ENCODE results near the gene TAPBP.

The TAPBP gene

DNA sequence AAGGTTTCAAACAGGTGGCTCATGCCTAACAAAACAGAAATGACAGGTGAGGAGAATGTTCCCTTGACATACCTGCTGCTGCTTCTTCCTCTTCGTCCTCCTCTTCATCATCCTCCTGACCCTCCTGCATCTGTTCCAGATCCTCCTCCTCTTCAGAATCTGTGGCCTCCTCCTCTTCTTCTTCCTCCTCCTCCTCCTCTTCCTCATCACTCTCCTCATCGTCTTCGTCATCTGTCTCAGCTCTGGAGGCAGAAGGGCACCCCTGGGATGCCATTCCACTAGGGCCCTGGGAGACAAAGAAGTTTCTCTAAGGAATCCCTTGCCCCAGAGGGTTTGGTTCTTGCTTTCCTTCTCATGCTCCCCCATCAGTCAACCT is 6.0 kb upstream of the TAPBP start:
- no peak for DNase-seq (ENCODE audit: low read depth)

DNA sequence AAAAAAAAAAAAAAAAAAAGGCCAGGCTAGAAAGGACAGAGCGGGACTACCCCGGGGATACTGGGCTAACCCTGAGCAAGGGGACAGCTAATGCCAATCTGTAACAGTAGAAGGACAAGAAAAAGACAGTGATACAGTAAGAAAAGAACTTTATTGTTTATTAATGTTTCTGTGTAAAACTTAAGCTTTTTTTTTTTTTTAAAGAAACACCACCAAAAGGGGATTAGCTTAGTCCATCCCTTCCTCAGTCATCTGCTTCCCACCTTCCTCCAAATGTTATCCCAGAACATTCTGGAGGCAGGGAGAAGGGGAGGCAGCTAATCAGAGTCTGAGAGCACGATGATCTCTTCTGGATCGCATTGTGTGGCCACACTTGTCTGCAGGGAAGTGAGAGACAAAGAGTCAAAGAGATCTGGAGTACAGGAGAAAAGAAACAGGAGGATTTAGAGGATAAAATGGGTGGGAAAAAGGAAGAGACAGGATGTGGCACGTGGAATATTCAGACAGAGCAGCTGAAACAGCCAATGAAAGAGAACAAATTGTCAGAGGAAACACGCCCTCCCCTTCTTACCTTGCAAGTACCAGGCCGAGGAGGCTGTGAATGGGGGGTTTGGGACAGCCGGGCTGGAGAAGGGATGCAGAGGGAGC is 4.7 kb upstream of the TAPBP start:
- no peak for DNase-seq (ENCODE audit: low read depth)

DNA sequence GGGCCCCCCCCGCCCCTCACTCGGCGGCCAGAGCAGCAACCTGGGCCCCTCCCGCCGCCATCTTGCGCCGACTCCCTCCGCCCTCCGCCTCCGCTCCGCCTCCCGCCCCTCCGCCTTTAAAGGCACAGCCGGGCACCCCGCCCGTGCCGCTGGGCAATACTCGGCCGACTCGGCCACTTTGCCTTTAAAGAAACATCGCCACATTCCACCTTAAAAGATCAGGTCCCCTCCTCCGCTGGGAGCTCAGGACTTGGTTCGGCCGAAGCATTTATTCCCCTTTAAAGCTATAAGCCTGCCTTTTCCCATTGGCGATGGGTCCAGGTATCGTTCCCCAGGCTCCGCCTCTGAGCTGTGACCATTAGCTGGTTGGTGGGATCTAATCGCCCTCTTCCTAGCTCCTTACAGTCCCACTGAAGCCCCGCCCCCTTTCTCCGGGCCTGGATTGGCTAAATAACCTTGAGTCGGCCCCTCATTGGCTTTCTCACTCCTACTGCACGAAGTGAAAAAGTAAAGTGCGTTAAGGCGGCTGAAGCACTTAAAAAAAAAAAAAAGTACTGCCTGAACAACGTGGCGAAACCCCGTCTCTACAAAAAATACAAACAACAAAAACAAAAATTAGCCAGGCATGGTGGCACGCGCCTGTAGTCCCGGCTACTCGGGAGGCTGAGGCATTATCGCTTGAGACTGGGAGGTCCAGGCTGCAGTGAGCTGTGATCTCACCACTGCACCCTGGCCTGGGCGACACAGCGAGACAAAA is 4.0 kb upstream of the TAPBP start, which contains the start of gene ZBTB22:
TSS of gene ZBTB22 (minus strand) at position 76 of the 757 bp plus-strand sequence. CDS start 828 bp downstream, outside the sequence.
- DNase-seq (ENCODE audit: low read depth) = peak; percentile 100

DNA sequence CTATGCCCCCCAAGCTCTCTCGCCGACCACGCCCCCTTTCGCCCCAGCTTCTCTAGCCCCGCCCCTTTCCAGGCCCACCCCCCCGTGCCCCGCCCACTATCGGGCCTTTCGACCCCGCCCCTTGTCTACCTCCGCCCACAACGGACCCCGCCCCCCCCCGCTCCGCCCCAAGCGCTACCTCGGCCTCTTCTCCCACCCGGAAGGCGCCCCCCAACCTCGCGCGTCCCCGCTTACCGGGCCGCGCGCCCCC is 3.5 kb upstream of the TAPBP start:
- DNase-seq (ENCODE audit: low read depth) = no peak

DNA sequence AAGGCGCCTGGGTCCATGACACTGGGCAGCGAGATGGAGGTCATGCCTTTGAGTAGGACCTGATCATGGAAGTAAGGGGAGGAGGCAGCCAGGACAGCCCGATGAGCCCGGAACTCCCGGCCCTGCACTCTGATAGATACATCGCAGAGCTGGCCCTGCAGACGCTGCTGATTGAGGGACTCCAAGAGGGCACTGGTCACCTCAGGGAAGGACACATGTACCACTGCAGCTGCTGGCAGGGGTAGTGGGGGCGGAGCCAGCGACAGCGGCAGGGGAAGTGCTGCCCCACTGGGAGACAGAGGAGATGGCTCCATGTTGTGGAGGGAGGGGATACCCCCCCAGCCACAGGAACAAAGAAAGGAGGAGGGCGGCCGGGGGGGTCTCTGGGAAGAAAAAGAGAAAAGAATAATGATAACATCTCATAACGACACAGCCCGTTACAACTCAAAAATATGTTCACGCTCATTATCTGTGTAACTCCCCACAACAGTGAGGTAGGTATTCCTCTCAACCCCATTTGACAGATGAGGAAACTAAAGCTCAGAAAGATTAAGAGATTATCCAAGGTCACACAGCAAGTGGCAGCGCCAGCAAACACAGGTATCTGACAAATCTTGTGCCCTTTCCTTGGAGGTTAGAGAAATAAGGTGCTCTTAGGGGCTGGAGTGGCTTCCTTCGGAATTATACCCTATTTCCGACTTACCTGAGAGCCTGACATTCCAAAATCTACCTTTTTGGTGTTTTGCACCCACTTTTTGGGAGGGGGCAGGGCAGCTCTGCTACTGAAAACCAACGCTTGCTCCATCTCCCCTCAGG is 2.9 kb upstream of the TAPBP start:
- no peak for DNase-seq (ENCODE audit: low read depth)

DNA sequence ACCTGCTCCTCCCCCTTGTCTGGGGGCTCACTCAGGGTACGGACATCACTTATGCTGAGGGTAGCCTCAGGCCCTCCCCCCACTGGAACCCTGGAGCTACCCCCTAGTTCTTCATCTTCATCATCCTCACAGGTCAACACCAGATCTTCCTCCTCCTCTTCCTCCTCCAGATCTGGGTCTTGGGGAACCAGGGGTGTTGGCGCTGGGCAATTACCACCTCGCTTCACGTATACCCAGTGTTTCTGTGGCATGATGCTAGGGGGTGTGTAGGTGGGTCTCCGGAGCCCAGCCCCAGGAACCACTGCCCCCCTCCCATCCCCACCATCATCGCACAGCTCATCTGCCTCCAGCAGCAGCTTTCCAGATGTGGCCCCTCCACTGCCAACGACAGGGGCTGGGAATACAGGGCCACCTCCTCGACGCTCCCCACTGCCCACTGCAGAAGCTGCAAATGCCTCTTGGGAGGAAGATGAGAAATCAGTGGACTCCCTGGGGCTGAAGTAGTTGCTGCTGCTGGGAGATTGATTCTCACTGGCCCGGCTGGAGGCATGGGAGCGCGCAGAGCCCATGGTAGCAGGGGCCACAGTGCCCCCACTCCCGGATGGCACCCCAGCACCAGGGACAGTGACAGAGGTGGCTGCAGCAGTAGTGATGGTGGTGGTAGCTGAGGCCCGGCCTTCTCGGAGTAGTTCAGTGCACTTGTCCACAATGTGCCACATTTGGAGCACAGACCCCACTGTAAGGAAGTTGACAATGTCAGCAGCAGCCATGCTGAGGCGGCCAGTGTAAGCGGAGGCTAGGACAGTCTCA is 2.1 kb upstream of the TAPBP start:
- DNase-seq (ENCODE audit: low read depth) = no peak

DNA sequence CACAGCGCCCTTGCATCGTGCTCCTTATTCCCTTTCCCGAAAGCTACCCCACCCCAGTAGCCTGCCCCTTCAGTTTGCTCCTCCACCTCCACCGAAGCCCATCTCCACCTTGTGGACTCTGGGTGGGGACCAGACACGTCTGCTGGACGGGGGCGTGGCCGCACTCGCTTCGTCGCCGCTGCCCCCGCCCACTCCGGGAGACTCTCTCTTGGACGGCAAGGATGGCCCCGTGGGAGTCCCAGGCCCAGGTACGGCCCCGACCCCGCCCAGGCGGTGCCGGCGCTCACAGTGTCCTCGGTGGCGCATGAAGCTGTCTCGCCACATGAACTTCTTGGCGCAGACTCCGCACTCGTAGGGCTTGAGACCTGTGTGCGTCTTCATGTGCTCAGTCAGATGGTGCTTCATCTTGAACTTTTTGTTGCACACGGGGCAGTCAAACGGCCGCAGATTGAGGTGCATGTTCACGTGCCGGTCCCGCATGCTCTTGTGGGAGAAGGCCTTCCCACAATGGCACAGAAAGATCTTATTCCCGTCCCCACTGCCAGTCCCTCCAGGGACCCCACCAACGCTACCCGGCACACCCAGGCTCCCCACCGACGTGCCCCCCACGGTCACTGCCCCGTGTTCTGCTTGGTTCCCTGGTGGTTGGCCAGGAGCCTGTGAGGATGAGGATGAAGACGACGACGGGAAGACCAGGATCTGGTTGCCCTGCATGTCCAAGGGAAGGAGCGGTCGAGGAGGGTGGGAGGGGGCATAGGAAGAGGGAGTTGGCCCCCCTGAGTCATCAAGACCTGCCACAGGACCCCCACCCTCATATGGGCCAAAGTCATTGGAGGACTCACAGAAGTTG is 1.3 kb upstream of the TAPBP start:
- no peak for DNase-seq (ENCODE audit: low read depth)

DNA sequence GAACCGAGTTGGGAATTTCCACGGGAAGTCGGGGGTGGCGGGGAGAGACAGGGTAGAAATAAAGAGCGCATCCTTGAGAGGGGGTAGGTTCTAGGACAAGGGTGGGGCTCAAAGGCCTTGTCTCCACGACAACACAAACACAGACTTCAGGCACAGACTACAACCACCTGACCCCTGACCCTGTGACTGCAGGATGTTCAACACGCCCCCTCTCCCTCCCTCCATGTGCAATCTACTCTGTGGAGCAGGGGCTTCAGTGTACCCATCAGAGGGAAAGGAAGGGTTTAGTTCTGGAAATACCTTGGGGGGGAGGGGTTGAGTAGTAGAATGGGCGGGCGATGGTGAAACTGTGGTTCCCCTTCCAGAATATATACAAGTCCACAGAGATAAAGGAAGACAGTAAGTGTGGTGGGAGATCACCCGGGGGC is 651 bp upstream of the TAPBP start:
- peak; percentile 74 for DNase-seq (ENCODE audit: low read depth)

DNA sequence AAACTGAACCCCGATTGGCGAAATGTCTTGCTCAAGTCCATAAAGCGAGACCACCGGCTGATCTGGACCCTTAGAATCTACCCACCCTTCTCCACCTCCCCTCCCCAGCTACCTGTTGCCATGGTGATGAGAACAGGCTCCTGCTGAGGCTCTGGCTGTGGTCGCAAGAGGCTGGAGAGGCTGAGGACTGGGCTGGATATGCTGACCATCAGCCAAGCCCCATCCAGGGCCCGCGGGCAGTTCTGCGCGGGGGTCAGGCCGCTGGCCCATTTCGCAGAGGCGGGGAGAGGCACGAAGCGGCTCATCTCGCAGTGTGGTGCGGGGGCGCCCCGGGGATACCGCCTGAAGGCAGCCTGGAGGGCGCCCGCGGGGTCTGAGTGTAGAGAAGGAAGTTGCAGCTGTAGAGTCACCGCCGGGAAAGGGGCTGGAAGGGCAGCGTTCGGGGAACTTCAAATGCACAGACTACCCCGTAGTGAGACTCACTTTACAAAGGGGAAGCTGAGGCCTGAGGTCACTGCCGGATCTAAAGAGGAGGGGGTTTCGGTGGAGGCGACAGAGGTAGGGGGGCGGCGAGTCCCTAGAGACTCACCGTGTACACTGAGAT is 671 bp downstream of the TAPBP start:
- no peak for DNase-seq (ENCODE audit: low read depth)

DNA sequence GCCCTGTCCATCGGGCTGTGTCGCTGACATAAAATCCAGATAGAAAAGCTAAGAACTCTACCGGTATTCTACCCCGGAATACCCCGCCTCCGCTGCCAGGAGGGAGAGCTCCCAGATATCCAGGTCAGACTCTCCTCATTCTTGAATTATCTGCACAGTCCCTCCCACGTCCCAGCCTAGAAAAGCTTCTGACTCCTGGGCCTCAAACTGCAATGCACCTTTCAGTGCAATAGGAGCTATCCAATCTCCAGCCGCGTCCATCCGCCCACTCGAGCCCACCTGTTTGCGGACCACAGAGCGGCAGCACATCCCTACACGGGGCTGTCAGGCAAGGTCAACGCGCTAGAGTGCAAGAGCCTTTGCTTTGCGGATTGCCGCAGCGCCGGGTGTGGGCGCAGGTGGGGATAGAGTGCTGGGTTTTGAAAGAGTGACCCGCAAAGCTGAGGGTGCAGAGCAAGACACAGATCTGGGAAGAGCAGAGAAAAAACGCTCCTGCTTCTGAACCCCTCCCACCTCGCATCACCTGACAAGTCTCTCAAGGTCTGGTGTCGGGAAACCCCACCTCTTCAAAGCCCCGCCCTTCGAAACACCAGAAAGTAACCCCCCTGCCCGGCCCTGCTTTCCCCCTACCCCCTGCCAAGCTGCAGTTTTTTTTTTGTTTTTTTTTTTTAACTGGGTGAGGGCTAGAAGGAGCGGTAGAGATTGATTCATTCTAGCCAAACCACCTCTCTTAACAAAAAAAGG is 1.3 kb downstream of the TAPBP start:
- DNase-seq (ENCODE audit: low read depth) = peak; percentile 64

DNA sequence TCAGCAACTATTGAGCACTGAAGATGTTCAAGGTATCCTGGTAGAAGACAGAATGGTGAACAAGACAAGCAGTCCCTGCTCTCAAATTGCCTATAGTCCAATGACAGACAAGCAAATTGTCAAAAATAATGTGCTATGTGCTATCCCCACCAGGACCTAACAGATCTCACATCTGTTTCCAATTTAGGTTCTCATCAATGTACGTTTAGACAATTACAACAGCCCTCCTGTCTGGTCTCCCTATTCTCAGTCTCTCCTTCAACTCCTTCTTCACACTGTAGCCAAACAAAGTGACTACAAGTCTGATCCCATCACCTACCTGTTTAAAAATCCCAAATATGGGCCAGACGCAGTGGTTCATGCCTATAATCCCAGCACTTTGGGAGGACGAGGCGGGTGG is 7.5 kb downstream of the TAPBP start:
- no peak for DNase-seq (ENCODE audit: low read depth)

DNA sequence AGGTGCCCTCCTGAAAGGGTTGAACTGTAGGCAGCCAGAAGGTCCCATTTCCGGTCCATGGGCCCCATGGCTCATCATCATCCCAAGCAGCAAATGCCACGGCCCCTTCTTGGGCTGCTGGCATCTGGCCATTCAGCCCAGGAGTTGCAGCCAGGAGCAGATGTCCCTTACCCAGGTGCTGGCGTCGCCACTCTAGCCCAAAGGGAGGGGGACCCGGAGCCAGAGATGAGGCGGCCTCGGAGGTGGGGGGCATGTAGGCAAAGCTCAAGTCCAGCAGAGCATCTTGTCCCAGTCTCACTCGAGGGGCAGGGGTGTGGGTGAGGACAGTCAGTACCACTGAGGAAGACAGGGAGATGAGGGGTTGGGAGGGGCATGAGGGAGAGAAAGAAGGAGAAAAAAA is 8.8 kb downstream of the TAPBP start:
- DNase-seq (ENCODE audit: low read depth) = no peak

DNA sequence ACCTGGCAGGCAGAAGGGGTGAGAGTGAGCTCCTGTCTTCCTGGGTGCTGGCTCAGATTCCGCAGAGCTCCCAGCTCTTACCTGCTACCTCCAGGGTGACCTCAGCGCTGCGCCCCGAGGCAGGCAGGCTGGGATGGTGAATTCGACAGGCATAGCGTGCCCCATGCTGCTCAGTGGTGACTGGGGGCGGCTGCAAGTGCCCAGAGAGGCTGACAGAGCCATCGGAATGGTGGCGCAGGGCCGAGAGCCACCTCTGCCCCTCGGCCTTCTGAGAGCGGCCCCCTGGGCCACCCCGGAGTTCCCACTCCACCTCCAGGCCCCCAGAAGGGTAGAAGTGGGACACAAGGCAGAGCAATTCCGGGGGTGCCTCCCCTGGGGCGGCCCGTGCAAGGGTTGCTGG is 9.7 kb downstream of the TAPBP start:
- no peak for DNase-seq (ENCODE audit: low read depth)

DNA sequence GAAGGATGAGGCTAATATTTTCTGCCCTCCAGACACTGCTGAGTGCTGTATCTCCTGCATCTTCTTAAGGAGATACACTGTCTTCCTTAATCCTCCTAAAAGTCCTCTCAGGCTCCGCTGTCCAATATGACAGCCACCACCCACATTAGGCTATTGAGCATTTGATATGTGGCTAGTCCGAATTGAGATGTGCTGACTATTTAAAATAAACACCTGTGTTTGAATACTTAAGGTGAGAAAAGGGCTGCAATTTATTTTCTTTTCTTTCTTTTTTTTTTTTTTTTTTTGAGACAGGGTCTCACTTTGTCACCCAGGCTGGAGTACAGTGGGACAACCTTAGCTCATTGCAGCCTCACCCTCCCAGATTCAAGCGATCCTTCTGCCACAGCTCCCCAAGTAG is 12.0 kb downstream of the TAPBP start:
- no peak for DNase-seq (ENCODE audit: low read depth)

DNA sequence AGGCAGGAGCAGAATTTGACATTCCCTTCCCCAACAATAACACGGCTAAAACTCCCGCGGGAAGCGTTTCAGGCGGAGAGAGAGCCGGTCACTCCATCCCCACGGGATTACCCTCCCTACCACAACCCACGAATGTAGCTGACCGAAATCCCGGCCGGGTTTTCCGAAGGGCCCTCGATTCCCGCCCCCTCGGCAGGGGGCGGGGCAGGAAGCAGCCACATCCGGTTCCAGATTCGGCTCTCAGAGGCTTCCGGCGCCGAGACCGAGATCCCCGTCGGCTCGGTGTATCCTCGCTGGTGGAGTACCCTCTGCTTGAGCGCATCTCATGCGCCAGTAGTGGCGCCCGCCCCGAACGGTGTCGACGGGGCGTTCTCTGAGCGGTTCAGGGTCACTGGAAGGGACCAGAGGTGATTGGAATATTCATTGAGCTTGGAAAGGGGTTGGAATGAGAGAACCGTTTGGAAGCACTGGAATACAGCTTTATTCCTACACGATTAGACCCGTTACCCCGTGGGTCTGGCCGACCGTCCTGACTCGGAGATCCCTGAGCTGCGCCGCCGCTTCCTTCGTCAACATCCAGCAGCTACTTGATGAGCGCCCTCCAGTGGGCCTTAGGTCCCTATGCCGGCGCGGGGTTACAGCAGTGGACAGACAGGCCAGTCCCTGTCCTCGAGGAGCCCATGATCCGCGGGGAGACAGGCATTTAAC is 14.5 kb downstream of the TAPBP start:
- peak; percentile 88 for DNase-seq (ENCODE audit: low read depth)

DNA sequence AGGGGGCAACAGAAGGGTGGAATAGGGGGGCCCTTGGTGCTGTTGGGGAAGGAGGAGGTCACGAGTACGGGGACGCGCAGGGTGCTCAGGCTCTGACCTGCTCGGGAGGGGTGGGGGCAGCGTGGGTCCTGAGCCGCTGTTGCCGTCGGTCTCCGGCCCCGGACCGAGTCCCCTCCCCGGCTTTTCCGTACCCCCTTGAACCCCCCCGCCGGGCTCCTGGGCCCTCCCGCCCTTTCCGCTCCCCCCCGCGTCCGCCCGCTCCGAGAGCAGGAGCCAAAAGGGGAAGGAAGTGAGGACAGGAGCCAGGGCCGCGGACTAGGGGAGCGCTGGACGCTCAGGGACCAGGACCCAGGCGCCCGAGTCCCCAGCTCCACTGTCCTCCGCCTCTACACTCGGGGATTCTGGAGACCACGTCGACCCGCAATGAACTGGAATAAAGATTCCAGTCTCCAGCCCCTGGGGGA is 15.1 kb downstream of the TAPBP start, which contains the start of gene RGL2:
TSS of gene RGL2 (minus strand) at position 170 of the 464 bp plus-strand sequence. CDS start 332 bp downstream, outside the sequence.
- DNase-seq (ENCODE audit: low read depth) = peak; percentile 60

DNA sequence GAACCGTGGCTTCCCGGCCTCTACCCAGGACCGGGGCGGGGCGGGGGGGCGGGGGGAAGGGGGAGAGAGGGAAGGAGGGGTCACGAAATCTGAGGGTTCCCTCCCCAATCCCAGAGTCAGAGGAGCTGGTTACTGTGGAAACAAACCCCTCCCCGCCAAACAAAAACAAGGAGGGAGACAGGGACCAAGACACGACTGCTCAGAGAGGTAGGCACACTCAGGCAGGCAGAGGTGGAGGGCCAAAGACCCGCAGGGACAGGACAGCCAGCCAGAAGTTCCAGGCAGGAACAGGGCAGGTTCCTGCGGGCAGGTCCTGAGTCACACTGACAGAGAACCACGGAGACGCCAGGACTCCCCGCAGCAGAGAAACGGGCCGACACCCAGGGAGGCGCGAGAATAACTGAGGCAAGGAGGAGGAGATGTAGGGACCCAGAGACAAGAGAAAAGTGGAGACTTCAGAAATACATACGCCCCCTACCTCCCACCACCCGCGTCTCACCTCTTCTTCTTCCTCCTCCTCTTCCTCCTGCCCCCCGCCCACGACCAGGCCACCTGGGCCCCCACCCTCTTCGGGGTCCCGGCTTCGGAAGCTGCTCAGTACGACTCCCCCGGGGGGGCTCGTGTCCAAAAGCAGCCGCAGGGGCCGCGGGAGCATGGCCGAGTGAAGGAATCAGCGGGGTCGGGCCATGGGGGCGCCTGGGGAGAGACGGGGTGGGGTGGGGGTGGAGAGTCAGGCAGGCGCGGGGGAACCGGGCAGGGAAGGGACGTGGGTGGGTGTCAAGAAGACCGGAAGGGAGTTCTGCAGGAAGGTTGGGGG is 15.7 kb downstream of the TAPBP start:
- peak; percentile 91 for DNase-seq (ENCODE audit: low read depth)

DNA sequence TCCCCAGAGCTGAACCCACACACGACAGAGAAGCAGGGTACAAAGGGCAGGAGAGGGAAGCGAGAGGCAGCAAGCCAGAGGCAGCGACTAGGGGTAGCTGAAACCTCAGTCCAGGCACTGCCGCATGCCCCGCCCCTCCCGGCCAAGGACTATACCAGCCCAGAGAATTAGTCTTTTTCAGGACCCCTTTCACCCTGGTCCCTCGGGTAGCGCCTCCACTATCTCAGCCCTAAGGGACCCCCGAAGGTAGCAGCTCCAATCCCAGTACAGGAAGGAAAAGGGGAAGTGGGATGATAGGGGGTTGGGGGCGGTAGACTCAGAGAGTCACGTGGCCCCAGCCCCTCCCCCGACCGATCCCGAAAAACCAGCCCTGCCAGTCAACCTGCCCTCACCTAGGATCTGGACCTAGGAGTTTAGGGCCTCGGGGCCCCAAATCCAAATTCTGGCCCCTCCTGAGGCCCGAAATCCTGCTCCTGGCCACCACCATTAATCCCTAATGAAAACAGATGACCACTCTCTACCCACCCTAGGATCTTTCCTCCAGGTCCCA is 16.4 kb downstream of the TAPBP start:
- no peak for DNase-seq (ENCODE audit: low read depth)
